Right atrium auricular region (tissue), 2 donors: ENCODE results near the gene HEMK1. TPM values are rescaled to one million over a fixed set of nuclear protein-coding genes. Genes with fewer than 3 reads are reported as not detected.

ENCODE experiments used
- DNase-seq: peaks from one replicate; pipeline ENCODE4 v3.0.0-alpha.2; 2019; ENCODE audit warnings: low spot score
- H3K27ac ChIP-seq, 2 donors: fragments of 200-600 bp; sonication (generic); 1 replicate in 1 of 2; 2 replicates in 1 of 2; pipeline ENCODE4 v1.5.1; 2016 to 2019
- H3K27me3 ChIP-seq, 2 donors: fragments of 200-600 bp; sonication (generic); one replicate each; pipeline versions ENCODE4 v1.5.1 to v1.6.0; 2017 to 2019
- H3K36me3 ChIP-seq: fragments of 200-600 bp; sonication (generic); one replicate; pipeline ENCODE4 v1.5.1; 2016
- H3K4me1 ChIP-seq, 2 donors: fragments of 200-600 bp; sonication (generic); one replicate each; pipeline versions ENCODE4 v1.5.1 to v1.6.0; 2017 to 2019
- H3K4me3 ChIP-seq, 2 donors: fragments of 200-600 bp; sonication (generic); 1 replicate in 1 of 2; 2 replicates in 1 of 2; pipeline ENCODE4 v1.5.1; 2017 to 2019; ENCODE audit warnings: mild to moderate bottlenecking in 1 of 2, moderate library complexity in 1 of 2
- H3K9me3 ChIP-seq, 2 donors: fragments of 200-600 bp; sonication (generic); one replicate each; pipeline ENCODE4 v1.5.1; 2019
- total RNA-seq, 2 donors: library from RNA; depleted of rRNA; stranded (reverse); fragments of >200 nt; gene quantifications; one replicate each; pipeline ENCODE4 v1.1.0, GENCODE V29; 2016
- TF ChIP-seq, protein P1 (sequence below), 2 donors: fragments of 200-600 bp; sonication (generic); IDR thresholded peaks; one replicate each; pipeline ENCODE4 v1.5.1; 2019; ENCODE audit warnings: antibody characterized with exemption in 2 of 2

The HEMK1 gene
- total RNA-seq, 2 donors from 2014 or later: 7.2 to 9.6 TPM

- H3K4me3 ChIP-seq: no peak overlapping the region
Measured at GRCh38 chr3:50620420-50620819, 51.1 kb downstream of the HEMK1 start.

GRCh38 chr3:50620820-50621219, 51.5 kb downstream of the HEMK1 start:
- TF ChIP-seq, protein P1, sequence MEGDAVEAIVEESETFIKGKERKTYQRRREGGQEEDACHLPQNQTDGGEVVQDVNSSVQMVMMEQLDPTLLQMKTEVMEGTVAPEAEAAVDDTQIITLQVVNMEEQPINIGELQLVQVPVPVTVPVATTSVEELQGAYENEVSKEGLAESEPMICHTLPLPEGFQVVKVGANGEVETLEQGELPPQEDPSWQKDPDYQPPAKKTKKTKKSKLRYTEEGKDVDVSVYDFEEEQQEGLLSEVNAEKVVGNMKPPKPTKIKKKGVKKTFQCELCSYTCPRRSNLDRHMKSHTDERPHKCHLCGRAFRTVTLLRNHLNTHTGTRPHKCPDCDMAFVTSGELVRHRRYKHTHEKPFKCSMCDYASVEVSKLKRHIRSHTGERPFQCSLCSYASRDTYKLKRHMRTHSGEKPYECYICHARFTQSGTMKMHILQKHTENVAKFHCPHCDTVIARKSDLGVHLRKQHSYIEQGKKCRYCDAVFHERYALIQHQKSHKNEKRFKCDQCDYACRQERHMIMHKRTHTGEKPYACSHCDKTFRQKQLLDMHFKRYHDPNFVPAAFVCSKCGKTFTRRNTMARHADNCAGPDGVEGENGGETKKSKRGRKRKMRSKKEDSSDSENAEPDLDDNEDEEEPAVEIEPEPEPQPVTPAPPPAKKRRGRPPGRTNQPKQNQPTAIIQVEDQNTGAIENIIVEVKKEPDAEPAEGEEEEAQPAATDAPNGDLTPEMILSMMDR (IDR thresholded peaks at IDR 0.05): no peak
- Histone ChIP-seq H3K36me3 (peaks cover 6% of the 10 kb centered on the region), H3K4me1 (peaks cover 0 to 74% of the 10 kb centered on the region in 2 donors), H3K9me3 (no peaks in the 10 kb centered on the region), H3K4me3 (no peak overlapping the region), H3K27me3 (no peaks in the 10 kb centered on the region), H3K27ac (peak overlapping the region; percentile 97 to 98)
- DNase-seq: no peak

More at GRCh38 chr3:50620420-50620819, 51.1 kb downstream of the HEMK1 start:
- H3K36me3 ChIP-seq: peaks cover 6% of the 10 kb centered on the region
- peak overlapping the region; percentile 97 to 98 for H3K27ac ChIP-seq
- no peak for DNase-seq
- H3K4me1 ChIP-seq: peaks cover 0 to 74% of the 10 kb centered on the region in 2 donors
- no peaks in the 10 kb centered on the region for H3K27me3 ChIP-seq
- no peaks in the 10 kb centered on the region for H3K9me3 ChIP-seq
- TF ChIP-seq, protein P1 (IDR thresholded peaks at IDR 0.05): no peak

DNA sequence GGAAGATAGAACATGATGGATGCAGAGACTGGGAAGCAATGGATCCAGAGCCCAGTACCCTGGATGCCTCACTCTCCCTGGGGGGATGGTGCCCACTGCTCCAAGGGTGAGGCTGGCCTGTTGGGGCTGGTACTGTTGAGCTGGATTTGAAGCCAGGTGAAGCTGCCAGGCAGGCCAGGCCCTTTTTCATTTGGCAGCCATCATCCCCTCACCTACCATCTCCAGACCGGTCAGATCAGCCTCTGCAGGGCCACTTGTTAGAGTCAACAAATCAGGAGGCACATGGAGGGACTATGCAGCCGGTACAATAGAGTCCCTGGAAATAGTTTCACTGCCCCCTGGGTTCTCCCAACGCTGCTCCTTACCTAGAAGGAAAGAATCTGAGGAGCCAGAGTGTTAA, 53.6 kb downstream of the HEMK1 start:
- TF ChIP-seq, protein P1 (IDR thresholded peaks at IDR 0.05): no peak
- H3K27me3 ChIP-seq: no peaks in the 10 kb centered on the region
- peaks cover 0 to 86% of the 10 kb centered on the region in 2 donors for H3K4me1 ChIP-seq
- no peak for DNase-seq
- peaks cover 6% of the 10 kb centered on the region for H3K36me3 ChIP-seq
- no peaks in the 10 kb centered on the region for H3K9me3 ChIP-seq
- H3K4me3 ChIP-seq: no peak overlapping the region
- H3K27ac ChIP-seq: peak overlapping the region in 1 of 2 donors; percentile 97

DNA sequence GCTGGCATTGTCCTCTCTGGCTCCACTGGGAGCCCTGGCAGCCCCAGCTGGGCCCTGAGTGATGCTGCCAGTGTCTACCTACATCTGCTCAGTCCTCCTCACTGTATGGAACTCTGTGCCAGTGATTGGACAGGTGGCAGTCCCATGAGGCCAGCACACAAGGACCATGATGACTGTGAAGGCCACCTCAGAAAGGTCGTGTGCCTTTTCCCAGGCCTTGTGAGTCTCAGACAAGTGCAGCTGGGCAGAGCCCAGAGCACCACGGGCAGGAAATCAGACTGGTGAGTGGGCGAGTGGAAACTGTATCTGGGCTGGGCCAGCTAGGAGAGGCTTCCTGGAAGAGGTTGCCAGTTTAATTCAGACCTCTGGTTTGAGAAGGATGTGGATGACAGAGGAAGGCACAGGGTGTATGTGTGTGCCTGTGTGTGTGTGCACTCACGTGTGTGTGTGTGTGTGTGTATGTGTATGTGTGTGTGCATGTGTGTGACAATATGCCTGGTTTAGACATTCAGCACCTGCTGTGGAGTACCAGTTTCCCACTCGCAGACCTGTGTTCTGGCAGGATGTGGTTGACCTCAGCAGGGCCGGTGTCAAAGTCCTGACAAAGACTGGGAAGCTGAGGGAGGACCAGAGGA, 54.6 kb downstream of the HEMK1 start:
- Histone ChIP-seq H3K4me1 (peaks cover 0 to 87% of the 10 kb centered on the region in 2 donors), H3K36me3 (peaks cover 6% of the 10 kb centered on the region), H3K27me3 (no peaks in the 10 kb centered on the region), H3K4me3 (no peak overlapping the region), H3K9me3 (no peaks in the 10 kb centered on the region), H3K27ac (peak overlapping the region; percentile 79 to 97)
- DNase-seq: no peak
- TF ChIP-seq, protein P1 (IDR thresholded peaks at IDR 0.05): no peak

GRCh38 chr3:50624634-50625033, 55.3 kb downstream of the HEMK1 start:
- H3K4me3 ChIP-seq: no peak overlapping the region
- DNase-seq: no peak
- TF ChIP-seq, protein P1 (IDR thresholded peaks at IDR 0.05): no peak
- H3K36me3 ChIP-seq: peaks cover 6% of the 10 kb centered on the region
- H3K27me3 ChIP-seq: no peaks in the 10 kb centered on the region
- H3K9me3 ChIP-seq: no peaks in the 10 kb centered on the region
- H3K4me1 ChIP-seq: peaks cover 0 to 86% of the 10 kb centered on the region in 2 donors
- H3K27ac ChIP-seq: peak overlapping the region; percentile 79 to 97
